ENCODE results near the gene MED13L. TPM values are rescaled to one million over a fixed set of nuclear protein-coding genes. Genes with fewer than 3 reads are reported as not detected.

MED13L gene
- total RNA-seq, 1 experiment from 2014 or later: 62.6 TPM

DNA sequence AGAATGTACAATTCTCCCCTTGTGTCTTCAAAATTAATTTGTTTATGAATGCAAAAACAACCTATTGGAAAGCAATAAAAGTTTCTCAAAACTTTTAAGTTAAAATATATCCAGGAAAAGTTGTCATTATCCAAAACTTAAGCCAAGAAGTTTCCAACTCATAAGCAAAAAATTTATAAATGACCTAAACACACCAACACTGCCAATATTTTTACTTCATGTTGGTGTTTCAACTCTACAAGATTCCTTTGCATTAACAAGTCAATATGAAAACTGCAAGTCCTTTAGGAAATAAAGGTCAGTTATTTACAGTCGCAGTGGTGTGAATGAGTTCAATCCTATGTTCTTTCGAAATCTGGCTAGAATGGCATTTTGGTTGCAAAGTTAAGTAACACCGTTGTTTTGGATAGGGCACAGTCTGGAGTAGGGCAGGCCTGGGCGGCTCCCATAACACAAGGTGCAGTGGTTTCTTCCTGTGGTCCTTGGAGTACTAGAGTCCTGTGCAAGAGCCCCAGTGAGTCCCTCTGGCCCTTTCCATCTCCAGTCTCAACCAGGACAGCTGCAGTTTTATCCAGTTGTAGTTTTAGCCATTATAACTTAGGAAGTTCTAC is 151.4 kb downstream of the MED13L start:
- DNase-seq (ENCODE audit: low spot score): no peak
- in situ Hi-C loops (cut with HindIII; ENCODE audit: low sequenced_read_pairs): no loop called here

DNA sequence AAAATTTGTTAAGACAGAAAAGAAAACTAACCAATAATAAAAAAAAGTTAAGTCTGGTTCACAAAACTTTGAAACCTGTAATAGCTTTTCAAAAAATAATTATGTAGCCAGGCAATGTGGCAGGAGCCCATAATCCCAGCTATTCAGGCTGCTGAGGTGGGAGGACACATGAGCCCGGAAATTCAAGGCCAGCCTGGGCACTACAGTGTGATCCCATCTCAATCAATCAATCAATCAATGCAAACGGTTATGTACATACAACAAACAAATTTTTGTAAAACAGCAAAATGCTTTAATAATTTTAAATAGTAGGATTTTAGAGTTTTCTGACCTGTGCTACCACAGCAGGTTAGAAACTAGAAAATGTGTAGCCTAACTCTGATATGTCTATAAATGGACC is 152.4 kb downstream of the MED13L start:
- in situ Hi-C loops (cut with HindIII; ENCODE audit: low sequenced_read_pairs): no loop called here
- no peak for DNase-seq (ENCODE audit: low spot score)

- peak; percentile 74 for DNase-seq (ENCODE audit: low spot score)
- in situ Hi-C loops (cut with HindIII; ENCODE audit: low sequenced_read_pairs): no loop called here
Observed at GRCh38 chr12:116123451-116124258, 153.8 kb downstream of the MED13L start.

- DNase-seq (ENCODE audit: low spot score): no peak
- in situ Hi-C loops (cut with HindIII; ENCODE audit: low sequenced_read_pairs): no loop called here
Observed at GRCh38 chr12:116122628-116123027, 154.9 kb downstream of the MED13L start.

GRCh38 chr12:116121453-116121871 is 156.0 kb downstream of the MED13L start:
- in situ Hi-C loops (cut with HindIII; ENCODE audit: low sequenced_read_pairs): no loop called here
- no peak for DNase-seq (ENCODE audit: low spot score)

DNA sequence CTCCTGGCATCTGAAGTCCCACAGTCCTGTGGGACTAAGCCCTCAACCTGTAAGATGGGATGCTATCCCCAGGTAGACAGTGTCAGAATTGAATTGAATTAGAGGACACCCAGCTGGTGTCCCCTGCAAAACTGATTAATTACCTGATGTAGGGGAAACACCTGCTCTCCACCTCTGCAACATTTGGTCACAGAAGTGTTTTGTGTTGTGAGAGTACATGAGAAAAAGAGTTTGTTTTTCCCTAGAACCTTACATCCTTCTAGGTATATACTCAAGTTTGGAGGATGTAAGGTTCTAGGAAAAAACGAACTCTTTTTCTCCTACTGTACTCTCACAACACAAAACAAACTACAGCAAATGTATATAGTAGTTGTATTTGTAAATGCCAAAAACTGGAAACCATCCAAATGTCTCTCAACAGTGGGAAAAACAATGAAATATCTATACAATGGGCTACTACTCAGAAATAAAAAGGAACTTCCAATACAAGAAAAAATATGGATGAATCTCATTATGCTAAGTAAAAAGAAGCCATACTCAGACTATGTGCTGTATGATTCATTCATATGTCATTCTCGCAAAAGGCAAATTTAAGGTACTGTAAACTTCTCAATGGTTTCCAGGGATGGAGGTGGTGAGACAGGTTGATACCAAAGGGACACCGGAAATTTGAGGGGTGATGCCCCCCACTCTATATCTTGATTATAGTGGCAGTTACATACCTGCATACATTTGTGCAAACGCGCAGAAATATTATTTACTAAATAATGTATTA is 160.7 kb downstream of the MED13L start:
- in situ Hi-C loops (cut with HindIII; ENCODE audit: low sequenced_read_pairs): no loop called here
- no peak for DNase-seq (ENCODE audit: low spot score)

DNA sequence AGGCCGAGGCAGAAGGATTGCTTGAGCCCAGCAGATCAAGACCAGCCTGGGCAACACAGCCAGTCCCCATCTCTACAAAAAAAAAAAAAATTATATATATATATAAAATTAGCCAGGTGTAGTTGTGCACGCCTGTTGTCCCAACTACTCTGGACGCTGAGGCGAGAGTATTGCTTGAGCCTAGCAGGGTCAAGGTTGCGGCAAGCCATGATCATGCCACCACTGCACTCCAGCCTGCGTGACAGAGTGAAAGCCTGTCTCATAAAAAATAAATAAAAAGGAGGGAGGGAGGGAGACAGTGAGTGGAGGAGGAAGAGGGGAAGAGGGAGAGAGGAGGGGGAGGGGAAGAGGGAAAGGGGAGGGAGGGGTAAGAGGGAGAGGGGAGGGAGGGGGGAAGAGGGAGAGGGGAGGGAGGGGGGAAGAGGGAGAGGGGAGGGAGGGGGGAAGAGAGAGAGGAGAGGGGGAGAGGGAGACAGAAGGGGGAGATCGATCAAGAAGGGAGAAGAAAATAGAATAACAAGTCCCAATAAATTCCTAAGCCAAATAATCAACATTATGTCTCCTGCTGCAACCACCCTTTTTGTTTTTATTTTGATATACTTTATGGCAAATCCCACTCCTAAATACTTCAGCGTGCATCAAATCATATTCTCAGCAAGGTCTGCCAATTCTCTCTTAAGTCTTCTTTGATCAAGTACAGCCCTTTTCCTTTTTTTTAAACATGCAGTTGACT is 163.9 kb downstream of the MED13L start:
- in situ Hi-C loops (cut with HindIII; ENCODE audit: low sequenced_read_pairs): no loop called here
- DNase-seq (ENCODE audit: low spot score): no peak

GRCh38 chr12:116106870-116107269 is 170.6 kb downstream of the MED13L start:
- no peak for DNase-seq (ENCODE audit: low spot score)
- in situ Hi-C loops (cut with HindIII; ENCODE audit: low sequenced_read_pairs): no loop called here

- DNase-seq (ENCODE audit: low spot score): no peak
- in situ Hi-C loops (cut with HindIII; ENCODE audit: low sequenced_read_pairs): no loop called here
Observed at GRCh38 chr12:116104167-116104767, 173.2 kb downstream of the MED13L start.

- in situ Hi-C loops (cut with HindIII; ENCODE audit: low sequenced_read_pairs): no loop called here
Observed at GRCh38 chr12:116101991-116102390, 175.5 kb downstream of the MED13L start.

GRCh38 chr12:116099652-116100432 is 177.7 kb downstream of the MED13L start:
- DNase-seq (ENCODE audit: low spot score): no peak
- in situ Hi-C loops (cut with HindIII; ENCODE audit: low sequenced_read_pairs): no loop called here

More at GRCh38 chr12:116101991-116102390, 175.5 kb downstream of the MED13L start:
- DNase-seq (ENCODE audit: low spot score): peak; percentile 91

GRCh38 chr12:116096874-116097273 is 180.6 kb downstream of the MED13L start:
- in situ Hi-C loops (cut with HindIII; ENCODE audit: low sequenced_read_pairs): no loop called here
- no peak for DNase-seq (ENCODE audit: low spot score)

- no peak for DNase-seq (ENCODE audit: low spot score)
- in situ Hi-C loops (cut with HindIII; ENCODE audit: low sequenced_read_pairs): no loop called here
Observed at GRCh38 chr12:116094475-116094874, 183.0 kb downstream of the MED13L start.

GRCh38 chr12:116093915-116094314 is 183.6 kb downstream of the MED13L start:
- in situ Hi-C loops (cut with HindIII; ENCODE audit: low sequenced_read_pairs): no loop called here
- DNase-seq (ENCODE audit: low spot score): no peak

DNA sequence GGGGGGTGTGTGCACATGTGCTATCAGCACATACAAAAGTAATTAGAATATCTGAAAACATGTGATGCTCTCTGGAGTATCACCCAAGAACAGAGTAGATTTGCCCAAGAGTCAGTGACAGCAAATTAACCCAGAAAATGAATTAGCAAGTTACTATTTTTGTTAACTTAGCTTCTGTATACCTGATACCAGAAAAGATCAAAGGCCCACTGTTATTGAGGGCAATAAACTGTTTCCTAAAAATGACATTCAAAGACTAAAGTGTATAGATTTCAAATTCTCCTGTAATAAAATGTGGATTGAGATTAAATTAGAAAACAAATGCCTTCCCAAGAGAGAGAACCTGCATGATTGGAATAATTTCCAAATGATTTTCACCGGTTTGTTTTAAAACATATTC is 184.7 kb downstream of the MED13L start:
- in situ Hi-C loops (cut with HindIII; ENCODE audit: low sequenced_read_pairs): no loop called here
- DNase-seq (ENCODE audit: low spot score): no peak

- no peak for DNase-seq (ENCODE audit: low spot score)
- in situ Hi-C loops (cut with HindIII; ENCODE audit: low sequenced_read_pairs): no loop called here
Observed at GRCh38 chr12:116092162-116092561, 185.3 kb downstream of the MED13L start.

- in situ Hi-C loops (cut with HindIII; ENCODE audit: low sequenced_read_pairs): no loop called here
- no peak for DNase-seq (ENCODE audit: low spot score)
Observed at GRCh38 chr12:116091579-116091978, 185.9 kb downstream of the MED13L start.

DNA sequence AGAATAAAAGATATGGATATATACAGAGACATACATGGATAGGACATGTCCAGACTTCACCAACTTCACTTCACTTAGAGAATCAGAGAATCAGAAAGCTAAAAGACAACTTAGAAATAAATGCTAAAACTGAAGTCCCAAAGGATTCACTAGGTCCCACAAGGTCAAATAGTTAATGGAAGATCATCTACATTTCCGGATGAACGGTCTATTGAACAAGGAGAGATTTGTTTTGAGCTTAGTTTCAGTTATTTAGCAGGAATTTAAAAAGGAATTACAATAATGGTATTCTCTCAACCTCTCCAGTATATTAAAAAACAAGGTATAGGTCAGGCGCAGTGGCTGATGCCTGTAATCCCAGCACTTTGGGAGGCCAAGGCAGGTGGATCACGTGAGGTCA is 187.0 kb downstream of the MED13L start:
- DNase-seq (ENCODE audit: low spot score): no peak
- in situ Hi-C loops (cut with HindIII; ENCODE audit: low sequenced_read_pairs): no loop called here

Data from G401 (cell line).